ENCODE results near the gene AMACR.

- TF ChIP-seq, protein P1, sequence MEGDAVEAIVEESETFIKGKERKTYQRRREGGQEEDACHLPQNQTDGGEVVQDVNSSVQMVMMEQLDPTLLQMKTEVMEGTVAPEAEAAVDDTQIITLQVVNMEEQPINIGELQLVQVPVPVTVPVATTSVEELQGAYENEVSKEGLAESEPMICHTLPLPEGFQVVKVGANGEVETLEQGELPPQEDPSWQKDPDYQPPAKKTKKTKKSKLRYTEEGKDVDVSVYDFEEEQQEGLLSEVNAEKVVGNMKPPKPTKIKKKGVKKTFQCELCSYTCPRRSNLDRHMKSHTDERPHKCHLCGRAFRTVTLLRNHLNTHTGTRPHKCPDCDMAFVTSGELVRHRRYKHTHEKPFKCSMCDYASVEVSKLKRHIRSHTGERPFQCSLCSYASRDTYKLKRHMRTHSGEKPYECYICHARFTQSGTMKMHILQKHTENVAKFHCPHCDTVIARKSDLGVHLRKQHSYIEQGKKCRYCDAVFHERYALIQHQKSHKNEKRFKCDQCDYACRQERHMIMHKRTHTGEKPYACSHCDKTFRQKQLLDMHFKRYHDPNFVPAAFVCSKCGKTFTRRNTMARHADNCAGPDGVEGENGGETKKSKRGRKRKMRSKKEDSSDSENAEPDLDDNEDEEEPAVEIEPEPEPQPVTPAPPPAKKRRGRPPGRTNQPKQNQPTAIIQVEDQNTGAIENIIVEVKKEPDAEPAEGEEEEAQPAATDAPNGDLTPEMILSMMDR (IDR thresholded peaks at IDR 0.05 in 8 of 11, conservative IDR thresholded peaks at IDR 0.05 in 3 of 11) = no peak
- no peak for TF ChIP-seq POLR2AphosphoS5 (IDR thresholded peaks at IDR 0.05)
These were observed 43.6 kb upstream of the AMACR start for GRCh38 chr5:34051374-34051980.
